T-helper 1 cell (primary cell): Measurements from ENCODE around the gene FCN1.

Source experiments
- DNase-seq, 5 donors: peaks; one replicate each; pipeline ENCODE4 v3.0.0-alpha.2; 2012 to 2020

FCN1 gene

DNA sequence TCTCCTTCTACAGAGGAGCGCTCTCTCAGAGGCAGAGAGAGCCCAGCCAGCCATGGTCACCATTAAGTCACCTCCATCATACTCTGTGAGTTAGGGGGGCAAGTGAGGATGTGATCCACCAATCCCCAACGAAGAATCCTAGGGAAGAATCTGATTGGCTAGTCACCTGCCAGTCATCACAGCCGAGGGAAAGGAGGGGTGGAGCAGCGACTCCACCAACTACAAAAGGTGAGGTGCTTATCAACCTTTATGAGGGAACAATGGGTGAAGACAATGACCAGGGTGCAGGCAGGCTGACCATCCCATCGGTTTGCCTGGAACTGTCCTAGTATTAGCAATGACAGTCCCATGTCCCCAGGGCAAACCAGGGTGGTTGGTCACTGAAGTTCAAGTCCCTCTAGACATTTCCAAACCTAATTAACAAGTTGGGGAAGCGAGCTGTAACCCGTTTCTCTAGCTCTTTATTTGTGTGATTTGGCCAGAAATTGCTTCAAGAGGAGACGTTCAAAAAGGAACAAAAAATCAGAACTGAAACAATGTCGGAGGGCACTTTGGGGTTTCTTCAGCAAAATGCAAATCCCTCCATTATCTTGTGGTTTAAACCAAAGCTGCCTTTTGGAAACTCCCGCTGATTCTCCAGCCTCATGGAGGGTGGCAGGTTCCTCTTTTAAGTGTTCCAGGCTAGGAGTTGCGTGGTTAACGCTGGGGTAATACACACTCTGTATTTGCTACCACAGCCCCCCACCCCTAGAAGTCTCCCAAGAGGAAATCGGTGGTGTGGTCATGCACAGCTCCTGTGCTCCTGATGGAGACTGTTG lies 18.8 kb upstream of the FCN1 start:
- DNase-seq = no peak

DNA sequence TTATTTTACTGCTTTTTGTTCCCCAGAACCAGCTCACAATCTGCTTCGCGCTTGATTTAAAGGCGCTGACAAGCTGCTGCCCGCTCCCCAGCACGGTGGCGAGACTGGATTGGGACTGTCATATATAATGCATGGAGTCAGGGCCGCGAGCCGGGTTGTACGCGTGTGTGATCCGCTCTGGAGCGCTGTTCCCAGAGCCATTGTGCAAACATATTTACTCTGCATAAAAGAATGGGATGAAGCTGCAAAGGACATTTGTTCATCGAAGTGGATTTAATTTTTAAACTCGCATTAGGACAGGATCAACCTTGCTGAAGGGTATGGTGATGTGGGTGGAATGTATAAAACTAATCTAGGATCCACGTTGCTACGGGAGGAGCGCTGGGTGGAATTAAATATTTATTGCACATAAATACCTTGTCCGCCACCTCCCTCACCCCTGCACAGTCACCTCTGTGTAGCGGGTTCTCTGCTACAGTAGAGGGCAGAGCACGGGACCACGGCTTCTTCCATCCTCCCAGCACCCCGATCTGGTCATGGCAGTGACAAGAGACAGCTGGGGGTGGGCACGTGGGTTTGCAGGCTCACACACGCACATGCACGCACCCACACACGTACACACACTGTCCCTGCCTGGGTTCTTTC lies 18.1 kb upstream of the FCN1 start:
- no peak for DNase-seq

DNA sequence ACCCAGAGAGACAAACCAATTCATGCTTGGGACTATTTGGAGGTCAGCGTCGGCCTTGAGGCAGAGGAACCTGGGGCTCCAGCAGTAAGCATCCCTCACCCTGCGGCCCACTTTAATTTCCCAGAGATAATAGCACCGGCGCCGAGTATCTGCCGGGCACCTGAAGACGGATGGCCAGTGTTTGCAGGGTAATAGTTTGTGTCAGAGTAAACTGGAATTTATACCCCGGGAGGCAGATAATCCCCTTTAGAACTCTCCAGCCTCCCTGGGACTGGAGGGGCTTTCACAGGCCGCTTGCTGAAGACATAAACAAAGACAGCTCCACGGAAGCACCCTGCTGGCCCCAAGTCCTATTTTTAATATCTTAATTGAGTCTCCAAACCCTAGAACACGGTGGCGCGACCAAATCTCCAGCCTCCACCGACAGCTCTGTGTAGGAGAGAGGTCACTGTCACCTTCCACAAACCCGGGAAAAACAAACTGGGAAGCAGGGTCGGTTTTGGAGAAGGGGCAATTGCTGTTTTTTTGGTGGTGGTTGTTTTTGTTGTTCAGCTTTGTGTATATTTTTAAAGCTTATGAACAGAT lies 17.4 kb upstream of the FCN1 start:
- no peak for DNase-seq

DNA sequence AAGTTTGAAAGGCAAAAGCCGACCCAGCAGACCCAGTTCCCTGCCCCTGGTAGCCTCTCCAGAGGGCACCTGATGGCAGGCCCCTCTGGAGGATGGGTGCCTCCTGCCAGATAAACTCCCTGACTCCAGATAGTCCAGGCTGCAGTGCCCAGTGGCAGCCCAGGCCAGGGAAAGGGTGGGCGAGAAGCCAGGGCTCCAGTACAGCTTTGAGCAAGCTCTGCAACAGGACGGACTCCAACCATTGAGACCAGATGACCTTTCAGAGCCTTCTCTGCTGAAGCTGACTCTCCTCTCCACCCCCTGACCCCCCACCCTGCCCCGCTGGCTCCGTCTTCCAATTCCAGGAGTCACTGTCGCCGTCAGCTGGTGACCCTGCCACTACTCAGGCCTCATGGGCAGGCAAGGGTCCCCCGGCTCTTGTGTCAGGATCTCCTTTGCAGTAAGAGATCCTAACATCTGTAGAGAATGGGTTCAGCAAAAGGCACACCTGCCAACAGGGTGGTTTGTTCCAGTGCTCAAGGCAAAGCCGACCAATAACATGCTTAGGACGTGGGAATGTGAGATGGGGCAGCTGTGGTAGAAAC lies 15.5 kb upstream of the FCN1 start:
- no peak for DNase-seq

DNA sequence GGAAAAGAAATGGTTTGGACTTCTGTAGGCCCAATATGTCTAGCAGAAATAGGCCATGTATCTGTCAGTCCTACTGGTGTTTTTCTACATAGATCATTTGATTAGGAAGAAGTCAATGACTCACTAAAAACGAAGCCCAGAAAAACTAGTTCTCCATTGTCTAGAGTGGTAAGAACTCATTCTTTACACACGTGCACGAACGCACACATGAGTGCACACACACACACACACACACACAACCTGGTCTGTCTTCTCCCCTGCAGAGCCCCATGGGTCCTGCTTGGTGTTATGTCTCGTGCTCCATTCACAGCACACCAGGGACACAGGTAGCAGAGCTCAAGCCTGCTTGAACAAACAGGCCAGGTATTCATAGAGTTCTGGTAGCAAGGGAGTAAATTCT lies 14.9 kb upstream of the FCN1 start:
- DNase-seq = no peak

DNA sequence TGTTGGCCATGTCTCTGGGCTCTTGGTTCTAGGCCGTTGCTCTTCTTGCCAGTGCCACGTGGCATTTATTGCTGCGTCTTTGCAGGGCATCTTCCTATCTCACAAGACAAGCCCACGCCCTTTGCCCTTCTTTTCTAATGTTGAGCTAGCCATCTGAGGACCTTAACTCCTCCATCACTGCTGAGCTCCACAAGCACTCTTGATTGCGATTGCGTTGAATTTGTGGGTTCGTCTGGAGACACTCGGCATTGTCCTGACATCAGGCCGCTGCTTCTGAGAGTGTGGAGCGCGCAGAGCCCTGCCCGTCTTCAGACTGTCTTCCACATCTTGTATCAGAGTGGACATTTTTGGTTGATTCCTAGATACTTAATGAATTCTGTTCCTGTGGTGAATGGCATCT lies 14.5 kb upstream of the FCN1 start:
- DNase-seq = no peak

DNA sequence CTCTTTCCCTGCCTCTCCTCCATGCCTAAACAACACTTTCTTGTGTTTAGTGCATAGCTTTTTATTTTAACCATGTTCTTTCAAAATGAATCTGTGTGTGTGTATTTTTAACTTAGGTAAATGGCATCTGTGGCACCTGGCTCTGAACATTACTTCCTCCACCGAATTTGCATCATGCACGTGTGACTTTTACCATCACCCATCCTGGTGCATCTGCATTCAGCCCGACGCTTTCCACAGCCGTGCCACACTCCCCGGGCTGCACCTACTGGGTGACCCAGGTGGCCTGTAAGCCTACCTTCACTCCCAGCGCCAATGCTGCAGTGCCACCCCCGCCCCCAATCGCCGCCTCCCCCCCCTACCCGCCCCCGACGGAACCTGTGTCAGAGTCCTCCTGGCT lies 12.7 kb upstream of the FCN1 start:
- DNase-seq = no peak

DNA sequence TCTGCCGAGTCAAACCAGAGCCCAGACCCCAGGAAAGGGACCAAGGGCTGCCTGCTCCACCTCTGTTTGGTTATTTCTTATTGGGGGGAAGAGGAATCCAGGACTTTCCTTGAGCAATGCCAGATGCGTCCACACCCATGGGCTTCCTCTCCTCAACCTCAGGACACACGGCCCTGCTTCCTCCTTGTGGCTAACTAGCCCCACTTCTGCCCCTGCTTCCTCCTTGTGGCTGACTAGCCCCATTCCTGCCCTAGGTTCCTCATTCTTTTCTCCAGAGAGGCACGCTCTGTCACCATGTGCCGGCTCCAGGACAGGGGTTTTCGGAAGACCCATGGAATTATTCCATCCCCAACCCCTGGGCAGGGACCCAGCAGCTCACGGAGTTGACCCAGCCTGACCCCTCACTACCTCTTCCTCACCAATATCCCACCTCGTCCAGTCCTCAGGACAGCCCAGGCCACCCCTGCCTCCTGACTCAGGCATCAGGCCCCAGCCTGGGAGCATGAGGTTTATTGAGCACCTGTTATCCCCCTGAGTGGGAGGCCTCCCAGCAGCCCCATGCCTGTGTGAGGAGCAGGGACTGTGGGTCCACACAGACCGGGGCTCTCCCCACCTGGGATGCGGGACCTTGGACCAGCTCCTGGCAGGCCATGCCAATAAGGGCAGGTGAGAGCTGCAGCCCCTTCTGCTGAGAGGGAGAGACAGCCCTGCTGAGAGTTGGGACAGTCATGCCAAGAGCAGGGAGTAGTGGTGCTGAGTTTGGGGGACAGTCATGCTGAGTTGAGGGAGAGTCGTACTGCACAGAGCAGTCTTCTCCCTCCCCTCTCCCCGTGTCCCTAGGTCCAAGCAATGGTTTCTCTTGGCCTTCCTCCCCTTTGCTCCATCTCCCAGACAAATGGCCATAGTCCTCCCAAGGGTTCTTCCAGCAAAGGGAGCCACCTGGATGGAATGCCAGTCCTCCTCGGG lies 11.8 kb upstream of the FCN1 start:
- DNase-seq = no peak

DNA sequence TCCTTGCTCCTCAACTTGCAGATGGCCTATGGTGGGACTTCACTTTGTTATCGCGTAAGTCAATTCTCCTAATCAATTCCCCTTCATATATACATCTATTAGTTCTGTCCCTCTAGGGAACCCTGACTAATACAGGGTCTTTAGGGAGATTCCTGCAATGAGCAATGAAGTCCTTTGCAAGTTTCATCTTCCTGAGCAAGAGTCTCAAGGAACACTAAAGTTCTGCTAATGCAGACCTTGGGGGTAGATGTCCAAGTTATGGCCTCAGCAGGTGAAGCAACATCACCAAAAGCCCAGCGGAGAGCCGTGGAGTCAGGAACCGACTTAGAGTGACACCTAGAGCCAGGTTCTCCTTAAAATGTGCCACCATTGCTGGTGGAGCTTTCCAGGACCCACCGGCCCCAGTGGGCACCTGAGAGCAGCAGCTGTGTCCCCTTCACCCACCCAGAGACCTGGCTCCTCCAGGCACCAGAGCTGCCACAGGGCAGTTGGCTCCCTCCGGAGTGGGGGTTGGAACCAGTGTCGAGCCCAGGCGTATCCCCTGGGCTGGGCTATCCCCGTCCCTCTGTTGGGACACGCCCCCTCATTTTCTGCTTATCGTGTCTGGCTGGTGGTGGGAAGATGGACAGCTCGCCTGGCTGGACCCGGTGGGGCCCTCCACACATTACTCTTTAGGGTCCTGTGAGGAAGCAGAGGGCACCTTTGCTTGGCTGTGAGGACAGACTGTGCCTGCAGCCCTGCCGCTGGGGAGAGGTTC lies 10.9 kb upstream of the FCN1 start:
- DNase-seq = no peak

DNA sequence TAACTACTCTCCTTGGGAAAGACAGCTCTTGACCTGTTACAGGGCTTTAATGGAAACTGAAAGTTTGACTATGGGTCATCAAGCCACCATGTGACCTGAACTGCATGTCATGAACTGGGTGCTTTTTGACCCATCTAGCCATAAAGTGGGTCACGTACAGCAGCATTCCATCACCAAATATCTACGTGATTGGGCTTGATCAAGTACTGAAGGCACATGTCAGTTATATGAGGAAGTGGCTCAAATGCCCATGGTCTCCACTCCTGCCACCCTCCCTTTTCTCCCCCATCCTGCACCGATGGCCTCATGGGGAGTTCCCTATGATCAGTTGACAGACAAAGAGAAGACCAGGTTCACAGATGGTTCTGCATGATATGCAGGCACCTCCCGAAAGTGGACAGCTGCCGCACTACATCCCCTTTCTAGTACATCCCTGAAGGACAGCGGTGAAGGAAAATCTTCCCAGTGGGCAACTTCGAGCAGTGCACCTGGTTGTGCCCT lies 7.3 kb upstream of the FCN1 start:
- DNase-seq = no peak

DNA sequence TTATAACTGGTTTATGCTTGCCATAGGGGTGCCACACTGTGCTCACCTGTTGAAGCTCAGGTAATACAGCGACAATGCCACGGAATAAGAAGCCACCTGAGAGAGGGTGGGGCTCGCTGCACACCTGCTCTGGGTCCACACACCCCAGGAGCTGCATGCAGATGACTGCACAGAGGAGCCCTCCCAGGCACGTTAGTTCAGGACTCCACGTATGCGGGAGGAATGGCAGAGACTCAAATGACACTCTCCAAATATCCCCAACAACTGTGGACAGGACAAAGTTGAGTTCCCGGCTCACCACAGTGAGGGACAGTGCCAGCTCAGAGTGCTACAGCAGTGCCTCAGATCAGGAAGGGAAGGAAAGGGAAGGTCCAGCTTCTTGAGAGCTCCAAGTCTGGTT lies 5.8 kb upstream of the FCN1 start:
- no peak for DNase-seq

DNA sequence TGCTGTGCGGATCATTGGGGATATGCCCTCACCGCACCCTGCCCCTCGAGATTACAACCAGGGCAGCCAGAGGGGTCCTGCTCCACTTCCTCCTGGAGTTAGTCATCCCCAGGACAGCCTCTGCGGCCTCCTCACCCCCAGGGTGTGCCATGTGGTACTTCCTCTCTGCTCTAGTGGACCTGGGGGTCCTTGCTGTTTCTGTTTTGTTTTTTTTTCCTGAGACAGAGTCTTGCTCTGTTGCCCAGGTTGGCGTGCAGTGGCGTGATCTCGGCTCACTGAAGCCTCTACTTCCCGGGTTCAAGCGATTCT lies 5.2 kb upstream of the FCN1 start:
- DNase-seq = no peak

DNA sequence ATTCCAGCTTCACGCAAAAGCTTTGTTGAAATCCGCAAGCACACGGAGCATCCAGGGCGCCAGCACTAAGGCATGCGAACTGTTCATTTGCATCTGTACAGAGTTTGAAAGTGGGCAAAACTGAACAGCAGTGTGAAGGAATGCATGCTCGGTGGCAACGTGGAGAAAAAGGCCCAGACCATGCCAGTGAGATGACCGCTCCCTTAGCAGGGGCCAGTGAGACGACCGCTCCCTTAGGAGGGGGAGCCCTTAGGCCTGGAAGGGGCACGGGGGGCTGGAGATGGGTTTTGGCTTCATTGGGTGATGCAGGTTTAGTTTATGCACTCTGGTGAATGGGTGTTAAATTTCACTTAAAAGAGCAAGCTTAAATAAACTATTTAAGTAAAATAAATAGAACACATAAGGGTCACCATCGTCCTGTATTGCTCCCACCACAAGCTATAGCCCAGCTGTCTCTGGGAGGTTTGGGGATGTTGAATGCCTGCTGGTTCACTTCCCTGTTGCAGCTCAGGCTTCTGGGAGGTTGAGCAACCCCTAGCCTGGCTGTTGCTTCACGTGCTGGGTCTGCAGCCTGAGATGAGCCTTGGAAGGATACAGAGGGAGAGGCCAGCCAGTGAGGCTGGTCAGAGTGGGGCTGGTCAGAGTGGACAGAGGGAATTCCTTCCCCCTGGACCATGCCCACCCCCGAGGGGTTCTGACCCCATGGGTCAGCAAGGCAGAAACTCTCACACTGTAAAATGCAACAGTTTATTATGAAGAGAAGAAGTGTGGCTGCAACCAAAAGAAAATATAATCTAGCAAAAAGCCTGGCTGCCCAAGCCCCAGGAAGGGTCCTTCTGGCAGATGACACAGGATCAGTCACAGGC lies 4.6 kb upstream of the FCN1 start:
- no peak for DNase-seq

DNA sequence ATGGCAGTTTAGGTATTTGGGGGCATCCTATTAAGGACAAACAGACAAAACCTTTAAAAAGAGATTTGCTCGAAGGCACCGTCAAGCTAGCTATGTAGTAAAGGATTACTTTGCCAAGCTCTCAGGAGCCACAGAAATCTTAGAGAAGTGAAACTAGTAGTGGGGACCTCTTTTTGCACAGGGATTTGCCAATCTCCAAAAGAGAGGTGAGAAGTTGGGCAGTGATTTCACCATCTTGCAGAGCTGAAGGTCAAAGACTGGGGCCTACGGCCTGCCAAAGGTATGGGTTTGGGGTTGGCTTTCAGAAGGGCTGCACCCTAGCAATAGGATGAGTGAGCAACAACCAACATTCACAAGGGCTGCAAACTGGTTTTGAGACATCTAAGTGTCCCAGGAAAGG lies 1.6 kb upstream of the FCN1 start:
- DNase-seq = no peak

DNA sequence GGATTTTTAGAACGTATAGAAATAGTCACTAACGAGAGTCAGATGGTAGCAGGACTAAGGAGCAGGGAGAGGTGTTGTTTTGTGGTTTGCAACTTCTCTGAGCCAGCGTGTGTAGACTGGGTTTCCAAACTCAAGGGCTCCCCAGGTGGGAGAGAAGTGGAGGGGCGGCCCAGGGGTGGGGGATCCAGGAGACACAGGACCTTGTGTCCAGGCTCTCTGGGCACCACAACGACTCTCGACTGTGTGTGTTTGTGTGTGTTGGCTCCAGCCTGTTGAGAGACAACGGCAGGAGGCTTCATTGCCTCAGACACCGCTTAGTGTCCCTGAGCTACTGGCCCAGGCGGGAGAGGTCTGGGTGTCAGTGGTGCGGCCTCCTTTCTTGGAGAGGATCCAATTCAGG lies 934 bp upstream of the FCN1 start:
- no peak for DNase-seq

DNA sequence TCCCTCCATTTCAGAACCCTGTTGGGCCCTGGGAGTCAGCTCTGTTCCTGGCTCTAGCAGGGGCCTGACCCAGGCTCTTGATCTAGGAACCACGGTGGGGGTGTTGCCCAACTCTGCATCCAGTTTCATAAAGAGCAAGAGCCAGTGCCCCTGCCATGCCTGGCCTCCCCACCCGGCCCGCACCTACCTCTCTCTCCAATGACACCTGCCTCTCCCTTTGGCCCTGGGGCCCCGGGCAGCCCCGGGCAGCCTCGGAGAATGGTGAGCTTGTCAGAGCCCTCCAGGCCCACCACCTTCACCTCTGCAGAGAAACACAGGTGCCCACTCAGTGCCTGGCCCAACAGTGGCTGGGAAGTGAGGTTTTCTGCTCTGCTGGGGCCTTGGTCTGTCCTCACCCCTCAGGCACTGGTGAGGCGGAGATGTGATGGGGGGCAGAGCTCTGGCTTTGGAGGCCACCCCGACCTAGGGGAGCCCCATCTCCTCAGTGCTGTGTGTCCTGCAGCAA lies 1.5 kb downstream of the FCN1 start:
- no peak for DNase-seq

DNA sequence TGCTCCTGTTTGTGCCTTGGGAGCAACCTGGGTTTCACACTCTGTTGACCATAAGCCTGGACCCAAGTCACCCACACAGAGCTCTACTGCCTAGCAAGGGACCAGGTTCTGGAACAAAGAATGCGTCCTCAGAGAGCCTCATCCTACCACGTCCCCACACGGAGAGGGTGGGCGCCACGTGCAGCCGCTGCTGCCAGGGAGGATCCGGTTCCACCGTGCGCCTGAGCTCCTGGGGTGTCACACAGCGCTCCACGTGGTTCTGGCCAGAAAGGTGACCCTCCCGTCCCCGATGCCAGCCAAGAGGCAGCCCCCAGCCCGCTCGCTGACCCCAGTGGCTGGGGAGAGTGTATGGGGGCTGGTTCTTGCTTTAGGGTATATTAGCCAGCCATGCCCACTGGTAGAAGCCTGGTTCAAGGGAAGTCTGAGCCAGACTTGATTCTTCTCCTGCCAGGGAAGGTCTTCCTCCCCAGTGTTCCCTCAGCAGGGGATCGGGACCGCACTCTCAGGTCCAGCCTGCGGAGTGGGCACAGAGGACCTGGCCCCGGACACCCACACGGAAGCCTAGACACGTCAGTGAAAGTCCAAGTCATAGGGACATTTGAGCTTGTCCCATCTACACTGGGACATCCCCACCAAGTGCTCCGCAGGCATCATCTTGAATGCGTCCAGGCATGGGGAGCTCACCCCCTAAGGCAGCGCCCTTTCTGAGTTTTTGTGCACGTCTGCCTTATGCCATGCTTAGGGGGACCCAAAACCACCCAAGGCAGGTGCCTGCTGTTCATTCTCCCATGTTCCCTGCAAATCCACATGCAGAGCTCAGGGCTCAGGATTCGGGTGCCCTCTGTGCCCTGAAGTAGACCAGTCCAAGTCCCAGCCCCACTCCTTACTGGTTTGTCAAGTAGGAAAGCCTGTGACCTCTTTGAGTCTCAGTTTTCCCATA lies 2.4 kb downstream of the FCN1 start:
- DNase-seq = no peak

DNA sequence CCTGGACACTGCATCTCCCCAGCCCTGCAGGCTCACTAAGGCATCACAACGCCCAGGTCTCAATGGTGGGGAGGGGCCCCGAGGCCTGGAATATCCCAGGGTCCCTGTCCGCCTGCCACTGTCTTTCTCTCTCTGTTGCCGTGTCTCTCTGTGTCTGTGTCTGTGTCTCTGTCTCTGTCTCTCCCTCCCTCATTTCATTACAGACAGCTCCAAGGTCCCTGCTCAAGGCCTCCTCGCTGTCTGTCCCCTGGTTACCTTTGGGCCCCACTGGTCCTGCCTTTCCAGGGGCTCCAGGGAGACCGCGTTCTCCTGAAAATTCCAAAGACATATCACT lies 3.2 kb downstream of the FCN1 start:
- DNase-seq = no peak

DNA sequence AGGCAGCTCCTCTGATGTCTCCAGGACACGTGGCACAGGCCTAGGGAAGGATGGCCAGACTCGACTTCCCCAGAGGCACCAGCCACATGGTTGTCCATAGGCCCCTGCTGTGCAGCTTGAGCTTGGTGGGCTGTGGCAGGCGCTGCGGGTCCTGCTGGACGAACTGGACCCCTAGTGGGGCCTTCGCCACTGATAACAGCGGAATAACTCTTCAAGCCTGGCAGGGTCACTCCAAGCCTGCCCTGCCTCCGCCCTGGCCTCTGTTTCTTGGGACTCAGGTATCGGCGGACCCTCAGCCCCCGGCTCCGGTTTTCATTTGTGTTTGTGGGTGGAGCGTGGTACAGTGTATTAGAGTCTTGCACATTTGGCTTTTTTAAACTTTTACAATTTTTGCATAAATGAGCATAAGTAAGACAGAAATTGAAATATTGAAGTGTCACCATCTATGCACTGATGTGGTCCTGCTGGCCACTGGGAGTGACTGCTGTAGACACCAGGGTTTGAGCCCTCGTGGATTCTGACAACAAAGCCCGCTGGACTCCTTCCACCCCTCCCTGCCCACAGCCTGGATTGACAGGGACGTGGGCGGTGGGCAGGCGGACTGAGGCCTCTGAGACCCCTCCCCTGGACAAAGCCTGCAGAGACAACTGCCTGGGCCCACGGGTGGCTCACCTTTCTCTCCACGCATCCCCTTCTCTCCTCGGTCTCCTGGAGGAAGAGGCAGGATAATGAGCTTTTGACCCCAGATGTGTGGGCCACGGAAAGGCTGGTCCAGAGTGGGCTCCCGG lies 3.8 kb downstream of the FCN1 start:
- DNase-seq = no peak
